GF-D8 (cell line): ENCODE results near the gene PUS7.
"Not testable (repeated sequence)": the region's sequence is repeated elsewhere in the genome, so short reads cannot be mapped to it uniquely, and the experiment has no call there.

Experiments
- DNase-seq: peaks from one replicate; lab custom pipeline; 2025; lab: John Stamatoyannopoulos, UW

The PUS7 gene

GRCh38 chr7:105448181-105448580 is 73.9 kb downstream of the PUS7 start:
- DNase-seq = no peak

- no peak for DNase-seq
These were observed 77.6 kb downstream of the PUS7 start for GRCh38 chr7:105444342-105444987.

- peak; percentile 39 for DNase-seq
These were observed 79.9 kb downstream of the PUS7 start for GRCh38 chr7:105442214-105442613.

- DNase-seq = peak; percentile 19
These were observed 82.7 kb downstream of the PUS7 start for GRCh38 chr7:105439174-105439893.

- no peak for DNase-seq
These were observed 83.3 kb downstream of the PUS7 start for GRCh38 chr7:105438847-105439173.

GRCh38 chr7:105438254-105438653 is 83.8 kb downstream of the PUS7 start:
- no peak for DNase-seq

GRCh38 chr7:105437356-105437755 is 84.7 kb downstream of the PUS7 start:
- DNase-seq = not testable (repeated sequence)

GRCh38 chr7:105429746-105430612 is 92.1 kb downstream of the PUS7 start:
- peak; percentile 16 for DNase-seq

- no peak for DNase-seq
These were observed 95.4 kb downstream of the PUS7 start for GRCh38 chr7:105426606-105427146.

- DNase-seq = no peak
These were observed 98.1 kb downstream of the PUS7 start for GRCh38 chr7:105423987-105424386.

- DNase-seq = no peak
These were observed 108.1 kb downstream of the PUS7 start for GRCh38 chr7:105413887-105414437.

- DNase-seq = not testable (repeated sequence)
These were observed 111.3 kb downstream of the PUS7 start for GRCh38 chr7:105410774-105411173.

- not testable (repeated sequence) for DNase-seq
These were observed 112.3 kb downstream of the PUS7 start for GRCh38 chr7:105409775-105410174.

- no peak for DNase-seq
These were observed 113.2 kb downstream of the PUS7 start for GRCh38 chr7:105408791-105409410.
